SJSA1 (cell line): Measurements from ENCODE around the gene DPY19L1. TPM values are rescaled to one million over a fixed set of nuclear protein-coding genes. Genes with fewer than 3 reads are reported as not detected.
A peak's percentile ranks its signal among the peaks of the same experiment; 100 is the strongest.
"Not testable (repeated sequence)": the region's sequence is repeated elsewhere in the genome, so short reads cannot be mapped to it uniquely, and the experiment has no call there.

Source experiments
- DNase-seq, 2 experiments: peaks; one replicate each; pipeline ENCODE4 v3.0.0-alpha.2; 2015 to 2020; ENCODE audit warnings: low spot score in 2 of 2, low read depth in 1 of 2
- H3K27ac ChIP-seq: fragments of 250-450 bp; sonication (Bioruptor Pico); 2 replicates; pipeline ENCODE4 v1.5.1; 2020; ENCODE audit warnings: mild to moderate bottlenecking, moderate library complexity
- H3K27me3 ChIP-seq: fragments of 250-450 bp; sonication (Bioruptor Pico); replicated peaks from 2 replicates; pipeline ENCODE4 v1.5.1; 2020; ENCODE audit warnings: mild to moderate bottlenecking, moderate library complexity
- H3K36me3 ChIP-seq: fragments of 250-450 bp; sonication (Bioruptor Pico); 2 replicates; pipeline ENCODE4 v1.5.1; 2020; ENCODE audit warnings: mild to moderate bottlenecking
- H3K4me1 ChIP-seq: fragments of 250-450 bp; sonication (Bioruptor Pico); replicated peaks from 2 replicates; pipeline ENCODE4 v1.6.1; 2021; ENCODE audit warnings: mild to moderate bottlenecking
- H3K4me3 ChIP-seq: fragments of 250-450 bp; sonication (Bioruptor Pico); 2 replicates; pipeline ENCODE4 v1.5.1; 2020; ENCODE audit warnings: mild to moderate bottlenecking
- H3K9me3 ChIP-seq: fragments of 250-450 bp; sonication (Bioruptor Pico); replicated peaks from 2 replicates; pipeline ENCODE4 v1.5.1; 2020; ENCODE audit warnings: mild to moderate bottlenecking
- total RNA-seq: library from RNA; depleted of rRNA; stranded (reverse); fragments of >200 nt; shearing (Covaris generic); gene quantifications from 2 replicates; pipeline ENCODE4 v1.2.3, GENCODE V29; 2014

Gene DPY19L1
- total RNA-seq, 1 experiment from 2014 or later = 52.1 TPM

DNA sequence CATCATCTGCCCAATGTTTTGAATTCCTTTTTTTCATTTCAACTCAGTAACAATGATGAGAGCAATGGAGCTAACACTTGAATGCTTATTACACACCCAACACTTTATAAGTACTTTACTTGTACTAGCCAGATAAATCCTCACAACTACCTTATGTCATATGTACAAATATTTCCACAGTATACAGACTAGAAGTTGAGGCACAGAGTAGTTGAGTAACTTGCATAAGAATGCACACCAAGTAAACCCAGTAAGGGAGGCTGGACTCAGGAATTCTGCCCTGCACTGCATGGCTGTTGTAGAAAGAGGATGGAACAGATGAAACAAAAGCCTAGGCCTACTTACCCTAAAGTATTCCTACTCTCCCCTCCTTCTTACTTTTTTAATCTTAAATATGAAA lies 15.8 kb downstream of the DPY19L1 start:
- Histone ChIP-seq H3K36me3 (no peaks in the 10 kb centered on the region), H3K4me3 (no peak overlapping the region), H3K9me3 (no peaks in the 10 kb centered on the region), H3K27ac (no peak overlapping the region), H3K27me3 (no peaks in the 10 kb centered on the region), H3K4me1 (no peaks in the 10 kb centered on the region)
- no peak for DNase-seq

DNA sequence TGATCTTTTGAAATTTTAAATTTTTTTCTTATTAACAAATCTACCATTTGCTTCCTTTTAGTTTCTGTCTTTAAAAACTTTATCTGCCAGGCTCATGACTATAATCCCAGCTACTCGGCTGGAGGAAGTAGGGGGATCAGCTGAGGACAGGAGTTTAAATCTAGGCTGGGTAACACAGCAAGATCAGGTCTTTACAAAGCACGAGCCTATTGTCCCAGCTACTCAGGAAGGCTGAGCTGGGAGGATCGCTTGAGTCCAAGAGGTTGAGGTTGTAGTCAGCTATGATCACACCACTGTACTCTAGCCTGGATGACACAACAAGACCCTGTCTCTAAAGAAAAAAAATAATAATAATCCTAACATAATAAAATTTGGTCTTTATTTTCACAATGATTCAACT lies 17.5 kb downstream of the DPY19L1 start:
- H3K4me3 ChIP-seq = no peak overlapping the region
- H3K9me3 ChIP-seq = no peaks in the 10 kb centered on the region
- H3K27ac ChIP-seq = no peak overlapping the region
- DNase-seq = no peak
- 0 out of 2 replicates have a peak, but pooled peaks cover 3% of the 10 kb centered on the region for H3K4me1 ChIP-seq
- no peaks in the 10 kb centered on the region for H3K27me3 ChIP-seq
- no peaks in the 10 kb centered on the region for H3K36me3 ChIP-seq

DNA sequence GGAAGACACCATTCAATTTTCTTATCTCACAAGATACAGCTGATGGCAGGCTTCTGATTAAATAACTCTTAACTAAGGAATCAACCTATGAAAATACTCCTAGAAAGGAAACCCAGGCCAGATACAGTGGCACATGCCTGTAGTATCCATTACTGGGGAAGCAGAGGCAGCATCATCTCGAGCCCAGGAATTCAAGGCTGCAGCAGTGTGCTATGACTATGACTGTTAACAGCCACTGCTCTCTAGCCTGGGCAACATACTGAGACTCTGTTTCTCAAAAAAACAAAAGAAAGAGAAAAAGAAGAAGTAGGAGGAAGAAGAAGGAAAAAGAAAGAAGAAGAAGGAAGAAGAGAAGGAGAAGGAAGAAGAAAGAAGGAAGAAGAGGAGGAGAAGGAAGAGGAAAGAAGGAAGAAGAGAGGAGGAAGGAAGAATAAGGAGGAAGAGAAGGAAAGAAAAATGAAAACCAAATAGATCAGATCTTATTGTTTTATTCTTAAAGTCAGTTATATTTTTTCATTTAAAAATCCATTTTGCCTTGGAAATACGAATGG lies 18.0 kb downstream of the DPY19L1 start:
- no peak overlapping the region for H3K27ac ChIP-seq
- no peaks in the 10 kb centered on the region for H3K9me3 ChIP-seq
- no peak for DNase-seq
- H3K4me3 ChIP-seq = no peak overlapping the region
- no peaks in the 10 kb centered on the region for H3K36me3 ChIP-seq
- H3K4me1 ChIP-seq = 0 out of 2 replicates have a peak, but pooled peaks cover 3% of the 10 kb centered on the region
- no peaks in the 10 kb centered on the region for H3K27me3 ChIP-seq

DNA sequence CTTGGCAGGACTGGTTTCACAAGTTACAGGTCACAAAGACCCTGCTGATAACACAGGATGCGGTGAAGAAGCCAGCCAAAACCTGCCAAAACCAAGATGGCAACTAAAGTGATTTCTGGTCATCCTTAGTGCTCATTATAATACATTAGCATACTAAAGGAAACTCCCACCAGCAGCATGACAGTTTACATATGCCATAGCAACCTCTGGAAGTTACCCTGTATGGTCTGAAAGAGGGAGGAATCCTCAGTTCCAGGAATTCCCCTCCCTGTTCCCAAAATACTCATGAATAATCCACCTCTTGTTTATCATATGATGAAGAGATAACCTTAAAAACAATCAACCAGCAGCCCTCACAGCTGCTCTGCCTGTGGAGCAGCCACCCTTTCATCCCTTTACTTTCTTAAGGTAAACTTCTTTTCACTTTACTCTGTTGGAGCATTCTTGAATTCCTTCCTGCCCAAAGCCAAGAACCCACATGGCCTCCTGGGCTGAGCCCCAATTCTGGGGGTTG lies 21.9 kb downstream of the DPY19L1 start:
- no peak overlapping the region for H3K4me3 ChIP-seq
- DNase-seq = peak in 1 of 2 experiments; percentile 9
- no peaks in the 10 kb centered on the region for H3K9me3 ChIP-seq
- no peaks in the 10 kb centered on the region for H3K27me3 ChIP-seq
- no peak overlapping the region for H3K27ac ChIP-seq
- peaks cover 6% of the 10 kb centered on the region for H3K36me3 ChIP-seq
- H3K4me1 ChIP-seq = 0 out of 2 replicates have a peak, but pooled peaks cover 3% of the 10 kb centered on the region

DNA sequence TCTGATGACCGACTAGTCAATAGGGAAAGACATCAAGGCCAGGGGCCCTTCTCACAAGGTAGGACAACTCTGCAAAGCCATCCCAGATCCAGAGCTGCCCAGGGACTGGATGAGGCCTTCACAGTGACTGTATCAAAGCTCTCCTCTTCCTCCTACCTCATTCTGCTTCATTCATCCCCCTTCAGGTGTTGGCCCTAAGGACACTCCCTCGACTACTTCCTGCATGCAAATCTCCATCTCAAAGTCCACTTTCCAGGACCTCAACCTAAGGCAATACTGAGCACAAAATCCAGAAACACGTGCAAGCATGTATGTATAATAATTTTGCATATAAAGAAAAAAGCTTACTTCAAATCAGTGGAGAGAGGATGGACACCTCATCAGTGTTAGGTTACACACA lies 25.1 kb downstream of the DPY19L1 start:
- Histone ChIP-seq H3K4me1 (peaks cover 3% of the 10 kb centered on the region; the same call in 1 of the 2 replicates), H3K27ac (no peak overlapping the region), H3K4me3 (no peak overlapping the region), H3K27me3 (no peaks in the 10 kb centered on the region), H3K9me3 (no peaks in the 10 kb centered on the region), H3K36me3 (peaks cover 6% of the 10 kb centered on the region)
- DNase-seq = no peak

DNA sequence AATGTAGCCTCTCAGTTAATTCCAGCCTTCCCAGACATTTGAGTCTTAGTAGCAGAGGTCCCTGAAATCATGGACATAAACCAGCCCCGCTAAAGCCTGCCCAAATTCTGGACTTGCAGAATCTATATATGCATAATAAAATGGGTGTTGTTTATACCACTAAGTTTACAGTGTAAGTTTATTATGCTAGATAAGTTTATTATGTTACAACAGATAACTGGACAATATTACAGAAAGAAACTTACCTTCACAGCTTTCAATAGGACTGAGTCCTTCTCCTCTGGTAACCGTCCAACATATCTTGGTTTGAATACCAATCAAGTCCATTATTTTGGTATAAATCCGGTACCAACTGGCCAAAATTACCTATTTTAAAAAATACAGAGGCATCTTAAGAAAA lies 26.2 kb downstream of the DPY19L1 start:
- no peaks in the 10 kb centered on the region for H3K27me3 ChIP-seq
- H3K27ac ChIP-seq = no peak overlapping the region
- H3K4me1 ChIP-seq = peaks cover 3% of the 10 kb centered on the region; the same call in 1 of the 2 replicates

DNA sequence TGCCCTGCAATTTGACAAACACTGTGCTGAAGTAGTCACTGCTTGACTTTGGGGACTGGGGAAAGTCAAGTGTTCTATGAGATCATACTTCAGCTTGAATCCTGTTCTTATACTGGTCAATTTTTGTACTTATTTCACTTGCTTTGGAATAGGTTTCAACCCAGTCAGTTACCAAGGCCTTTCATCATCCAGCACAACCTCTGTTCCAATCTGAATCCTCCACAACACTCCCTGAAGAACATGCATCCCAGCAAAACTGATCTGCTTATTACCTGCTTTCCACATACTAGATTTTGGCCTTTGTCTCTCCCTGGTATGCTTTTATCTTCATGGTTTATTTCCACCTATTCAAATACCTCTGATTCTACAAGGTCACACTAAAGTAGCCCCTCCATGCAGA lies 29.5 kb downstream of the DPY19L1 start:
- H3K36me3 ChIP-seq = peaks cover 6% of the 10 kb centered on the region
- H3K27me3 ChIP-seq = no peaks in the 10 kb centered on the region
- H3K27ac ChIP-seq = no peak overlapping the region
- no peak for DNase-seq
- no peak overlapping the region for H3K4me3 ChIP-seq
- peaks cover 25% of the 10 kb centered on the region for H3K4me1 ChIP-seq
- H3K9me3 ChIP-seq = no peaks in the 10 kb centered on the region

More for the DNA sequence above, 26.2 kb downstream of the DPY19L1 start:
- DNase-seq = no peak
- Histone ChIP-seq H3K9me3 (no peaks in the 10 kb centered on the region), H3K4me3 (no peak overlapping the region), H3K36me3 (peaks cover 6% of the 10 kb centered on the region)

DNA sequence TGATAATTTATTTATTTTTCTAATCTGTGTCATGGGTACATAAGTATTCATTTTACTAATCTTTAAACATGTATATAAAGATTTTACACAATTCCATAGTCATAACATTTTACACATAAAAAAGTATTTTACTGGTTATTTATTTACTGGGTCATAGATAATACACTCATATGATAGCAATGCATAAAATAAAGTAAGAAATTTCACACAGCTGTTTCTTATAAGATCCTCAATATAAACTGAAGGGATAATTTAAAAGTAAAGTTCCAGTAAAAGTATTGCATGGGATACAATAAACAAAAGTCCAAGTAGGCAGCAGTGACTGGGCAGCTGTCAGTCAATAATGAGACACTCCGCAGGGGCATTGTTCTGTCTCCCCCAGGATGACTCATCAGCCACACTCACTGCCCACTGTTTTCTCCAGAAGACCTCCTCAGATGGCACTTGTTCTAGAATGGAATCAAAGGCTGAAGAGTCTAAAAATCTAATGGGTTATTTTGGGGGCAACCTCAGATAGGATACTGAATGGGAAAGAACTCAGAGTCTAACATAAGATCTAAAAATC lies 32.7 kb downstream of the DPY19L1 start:
- H3K27ac ChIP-seq = peak overlapping the region; percentile 66
- H3K4me1 ChIP-seq = peaks cover 28% of the 10 kb centered on the region
- DNase-seq = peak; percentile 63 to 66
- H3K36me3 ChIP-seq = no peaks in the 10 kb centered on the region
- no peak overlapping the region for H3K4me3 ChIP-seq
- H3K9me3 ChIP-seq = no peaks in the 10 kb centered on the region
- no peaks in the 10 kb centered on the region for H3K27me3 ChIP-seq

DNA sequence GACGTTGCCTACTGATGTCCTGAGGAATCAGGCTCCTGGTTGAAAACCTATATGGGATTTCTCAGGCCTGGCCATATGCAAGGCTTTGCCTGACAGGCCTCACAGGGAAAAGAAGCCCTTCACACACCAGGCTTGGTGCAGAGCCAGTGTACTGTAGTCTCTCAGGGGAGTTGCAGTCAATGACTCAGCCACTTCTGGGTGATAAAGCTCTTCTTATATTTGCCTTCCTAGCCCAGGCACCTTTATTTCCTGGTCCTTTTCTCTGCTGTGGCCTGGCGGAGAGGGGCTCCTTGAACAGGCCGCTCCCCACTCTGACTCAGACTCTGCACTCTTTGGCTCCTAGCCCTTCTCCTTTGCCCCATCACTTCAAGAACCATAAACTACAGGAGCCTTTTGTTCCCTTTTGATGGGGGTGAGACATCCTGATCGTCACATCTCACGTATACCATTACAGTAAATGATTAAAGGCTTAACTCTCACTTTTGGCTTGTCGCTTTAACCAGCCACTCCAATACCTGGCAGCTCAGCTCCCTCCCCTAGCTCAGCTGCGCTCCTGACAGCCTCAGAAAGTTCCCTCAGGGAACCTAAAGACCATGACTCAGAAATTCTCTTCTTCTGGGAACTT lies 33.5 kb downstream of the DPY19L1 start:
- DNase-seq = peak; percentile 86 to 87
- no peaks in the 10 kb centered on the region for H3K9me3 ChIP-seq

DNA sequence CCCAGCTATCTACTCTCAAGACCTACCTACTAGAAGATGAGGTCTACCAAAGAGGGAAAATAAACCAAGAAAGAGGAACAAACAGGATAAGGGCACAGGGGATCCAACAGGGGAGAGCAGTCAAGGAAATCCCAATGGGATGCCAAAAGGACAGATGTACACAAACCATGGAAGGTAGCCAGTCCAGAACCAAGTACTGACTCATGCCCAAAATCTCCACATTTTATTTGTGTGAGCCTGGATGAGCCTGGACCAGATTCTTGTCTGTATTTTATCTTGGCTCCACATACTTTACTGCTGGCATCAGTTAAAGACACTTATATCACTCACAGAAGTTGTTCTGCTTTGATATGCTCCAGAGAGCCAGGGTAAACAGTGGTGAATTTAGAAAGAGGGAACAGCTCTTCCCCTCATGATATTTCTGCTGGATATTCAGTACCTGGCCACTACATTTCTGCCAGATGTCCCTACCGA lies 34.1 kb downstream of the DPY19L1 start:
- H3K9me3 ChIP-seq, H3K4me3 ChIP-seq, H3K27me3 ChIP-seq, H3K36me3 ChIP-seq: not testable (repeated sequence)
- Histone ChIP-seq H3K4me1 (peaks cover 28% of the 10 kb centered on the region), H3K27ac (peak overlapping the region; percentile 66)
- DNase-seq = peak; percentile 65 to 71

More for the DNA sequence above, 33.5 kb downstream of the DPY19L1 start:
- no peak overlapping the region for H3K4me3 ChIP-seq
- H3K36me3 ChIP-seq = no peaks in the 10 kb centered on the region
- H3K4me1 ChIP-seq = peaks cover 28% of the 10 kb centered on the region
- H3K27me3 ChIP-seq = no peaks in the 10 kb centered on the region
- peak overlapping the region; percentile 66 for H3K27ac ChIP-seq

DNA sequence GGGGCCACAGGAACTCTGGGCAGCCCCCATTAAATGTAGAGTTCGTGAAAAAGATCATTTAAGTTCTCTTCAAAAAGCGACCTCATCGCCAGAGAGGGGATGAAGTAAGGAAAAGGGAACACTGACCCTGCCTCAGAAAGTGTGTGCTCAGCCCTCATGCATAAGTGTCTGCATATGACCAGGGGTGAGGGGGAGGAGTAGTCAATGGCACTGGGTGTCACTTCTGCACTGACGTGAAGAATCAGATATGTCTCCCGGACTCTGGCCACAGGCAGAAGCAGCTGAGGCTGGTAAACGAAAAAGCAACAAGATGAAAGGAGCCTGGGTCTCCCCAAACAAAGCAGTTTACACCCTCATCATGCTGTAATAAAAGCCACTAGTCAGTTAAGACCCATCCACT lies 39.0 kb downstream of the DPY19L1 start:
- not testable (repeated sequence) for H3K4me3 ChIP-seq, H3K27me3 ChIP-seq, DNase-seq, H3K27ac ChIP-seq, H3K9me3 ChIP-seq, H3K36me3 ChIP-seq, H3K4me1 ChIP-seq

DNA sequence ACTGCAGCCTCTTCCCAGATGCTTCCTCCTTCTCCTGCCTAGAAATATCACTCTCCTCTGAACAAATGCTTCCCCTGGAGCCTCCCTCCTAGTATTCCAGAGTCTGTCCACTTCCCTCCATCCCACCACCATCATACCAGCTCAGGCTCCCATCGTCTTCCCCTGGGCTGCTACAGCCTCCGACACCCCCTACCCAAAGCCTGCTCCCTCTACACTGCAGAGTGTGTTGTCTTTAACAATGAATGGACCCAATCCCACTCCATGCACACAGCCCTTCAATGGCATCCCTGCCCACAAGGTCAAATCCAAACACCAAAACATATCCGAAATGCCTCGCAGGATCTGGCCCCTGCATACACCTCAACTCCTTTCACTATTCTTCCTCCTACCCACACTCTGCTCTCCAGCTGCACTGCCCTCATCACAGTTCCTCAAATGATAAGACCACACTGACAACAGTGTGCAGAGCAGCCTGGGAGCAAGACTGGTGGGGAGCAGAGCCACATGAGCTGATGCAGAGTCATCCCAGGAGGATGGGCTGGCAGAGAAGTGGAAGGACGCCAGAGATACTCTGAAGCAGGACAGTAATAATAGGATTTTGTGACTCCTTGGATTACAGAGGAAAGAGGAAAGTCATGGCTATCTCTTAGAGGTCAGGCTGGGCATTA lies 40.7 kb downstream of the DPY19L1 start:
- not testable (repeated sequence) for H3K4me3 ChIP-seq, H3K9me3 ChIP-seq, DNase-seq

DNA sequence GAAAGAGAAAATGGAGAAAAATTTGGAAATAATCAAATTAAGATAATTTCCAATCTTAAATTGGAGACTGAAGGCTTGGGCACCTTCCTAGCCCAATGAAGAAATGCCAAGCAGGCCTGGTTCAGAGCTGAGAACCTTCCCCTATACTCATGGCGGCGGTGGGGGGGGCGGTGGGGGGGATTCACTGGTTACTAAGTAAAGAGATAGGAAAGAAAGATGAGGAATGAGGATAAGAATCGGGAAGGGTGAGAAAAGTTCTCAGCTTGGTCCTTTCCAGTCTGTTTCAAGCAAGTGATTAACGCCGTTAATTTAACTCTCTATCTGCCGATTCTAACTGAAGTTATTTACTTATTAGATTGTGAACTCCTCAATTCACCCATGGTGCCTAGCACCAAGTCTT lies 41.5 kb downstream of the DPY19L1 start:
- Histone ChIP-seq H3K4me3 (no peak overlapping the region), H3K4me1 (no peaks in the 10 kb centered on the region), H3K27ac (no peak overlapping the region), H3K36me3 (no peaks in the 10 kb centered on the region), H3K27me3 (no peaks in the 10 kb centered on the region), H3K9me3 (no peaks in the 10 kb centered on the region)
- DNase-seq = no peak

More for the DNA sequence above, 40.7 kb downstream of the DPY19L1 start:
- not testable (repeated sequence) for H3K4me1 ChIP-seq, H3K27ac ChIP-seq, H3K27me3 ChIP-seq, H3K36me3 ChIP-seq
